Kidney (tissue), 14 donors: ENCODE data around the gene UGT1A9. TPM values are rescaled to one million over a fixed set of nuclear protein-coding genes. Genes with fewer than 3 reads are reported as not detected.
"Not testable (repeated sequence)": the region's sequence is repeated elsewhere in the genome, so short reads cannot be mapped to it uniquely, and the experiment has no call there.

Source experiments
- DNase-seq, 5 donors: peaks; one replicate each; pipeline ENCODE4 v3.0.0-alpha.2; 2013 to 2020
- FAIRE-seq: peaks from 2 replicates; lab custom pipeline; 2012; peaks lifted over from hg19 to GRCh38; lab: Jason Lieb, UNC
- H3K27ac ChIP-seq, 2 donors: one replicate each; pipeline ENCODE4 v1.7.0; 2013; ENCODE audit warnings: low read depth in 2 of 2, low read length in 2 of 2, inconsistent platforms in 1 of 2
- H3K27me3 ChIP-seq: one replicate; pipeline ENCODE4 v1.7.1; 2013; ENCODE audit warnings: low read length, inconsistent platforms; ENCODE audit not compliant: control insufficient read depth, insufficient read depth
- H3K36me3 ChIP-seq, 3 donors: one replicate each; pipeline versions ENCODE4 v1.7.0 to v1.7.1; 2013; ENCODE audit warnings: low read length in 3 of 3, control low read depth in 1 of 3, inconsistent platforms in 1 of 3; ENCODE audit not compliant: insufficient read depth in 3 of 3, control insufficient read depth in 2 of 3
- H3K4me1 ChIP-seq, 3 donors: one replicate each; pipeline versions ENCODE4 v1.7.0 to v1.7.1; 2013; ENCODE audit warnings: low read length in 3 of 3, inconsistent platforms in 1 of 3, low read depth in 1 of 3; ENCODE audit not compliant: control insufficient read depth in 2 of 3, insufficient read depth in 2 of 3
- H3K4me3 ChIP-seq, 3 donors: one replicate each; pipeline versions ENCODE4 v1.7.0 to v1.8.1; 2013; ENCODE audit warnings: low read length in 3 of 3, control low read depth in 1 of 3, inconsistent platforms in 1 of 3
- H3K9ac ChIP-seq, 3 donors: one replicate each; pipeline versions ENCODE4 v1.7.0 to v1.7.1; 2013; ENCODE audit warnings: low read length in 3 of 3, control low read depth in 1 of 3, inconsistent platforms in 1 of 3
- H3K9me3 ChIP-seq, 3 donors: one replicate each; pipeline versions ENCODE4 v1.7.0 to v1.7.1; 2013; ENCODE audit warnings: low read length in 3 of 3, control low read depth in 1 of 3, inconsistent platforms in 1 of 3; ENCODE audit not compliant: control insufficient read depth in 2 of 3, insufficient read depth in 1 of 3
- CTCF ChIP-seq: IDR thresholded peaks from 3 replicates; pipeline ENCODE4 v1.5.1; 2012; ENCODE audit warnings: mild to moderate bottlenecking, moderate library complexity, borderline replicate concordance; ENCODE audit not compliant: insufficient read depth; ENCODE audit errors: extremely low read depth
- intact Hi-C: fragments of 100-400 bp; cut with DNase I; formaldehyde crosslinking; loops from one replicate; pipeline ENCODE4 v1.11.1; 2022
- polyA plus RNA-seq: library from polyadenylated mRNA; stranded (reverse); fragments of 350-450 nt; fragmentation: Illumina TruSeq; extraction: RNeasy Lipid Tissue Mini Kit (QIAGEN cat#74804); gene quantifications from one replicate; pipeline ENCODE4 v1.2.3, GENCODE V29; 2014; ENCODE audit warnings: low read depth, low replicate concordance; ENCODE audit not compliant: insufficient read depth
- total RNA-seq: library from RNA; stranded (reverse); fragmentation: NEBNext Ultra II Directional; extraction: Animal tissue kit (Norgen Biotek cat#: 25700); gene quantifications from one replicate; pipeline ENCODE4 v1.2.1, GENCODE V29; 2021
- donor health status: control.
- donor health status: control.
- donor health status: control.
- donor health status: control.
- donor health status: control.
- donor health status: DM: yes; HTN: yes; CAD: no.
- donor health status: Normal renal cell carcinoma (clear cell type).

Gene UGT1A9
- total and polyA plus RNA-seq, 2 donors from 2014 or later: 1.4 to 414 TPM

GRCh38 chr2:233746475-233747282 is 75.0 kb downstream of the UGT1A9 start:
- intact Hi-C loops: no loop called here
- TF ChIP-seq CTCF: no peak

GRCh38 chr2:233747283-233747544 is 75.5 kb downstream of the UGT1A9 start:
- no peaks in the 10 kb centered on the region for H3K27me3 ChIP-seq
- DNase-seq (no peak), FAIRE-seq (no peak)

More at GRCh38 chr2:233746475-233747282, 75.0 kb downstream of the UGT1A9 start:
- FAIRE-seq (no peak), DNase-seq (no peak)
- Histone ChIP-seq H3K9me3 (no peaks in the 10 kb centered on the region), H3K27ac (no peak overlapping the region), H3K4me1 (peaks cover 0 to 11% (median 3%) of the 10 kb centered on the region in 3 donors), H3K4me3 (no peak overlapping the region), H3K9ac (no peak overlapping the region), H3K27me3 (no peaks in the 10 kb centered on the region), H3K36me3 (no peaks in the 10 kb centered on the region)

GRCh38 chr2:233750689-233751088 is 79.0 kb downstream of the UGT1A9 start:
- DNase-seq, intact Hi-C loops, H3K27ac ChIP-seq, H3K4me3 ChIP-seq, FAIRE-seq, H3K36me3 ChIP-seq, H3K9ac ChIP-seq, H3K9me3 ChIP-seq, H3K27me3 ChIP-seq: not testable (repeated sequence)
- peaks cover 0 to 14% (median 2%) of the 10 kb centered on the region in 3 donors for H3K4me1 ChIP-seq

More at GRCh38 chr2:233747283-233747544, 75.5 kb downstream of the UGT1A9 start:
- peaks cover 0 to 8% (median 5%) of the 10 kb centered on the region in 3 donors for H3K4me1 ChIP-seq
- H3K36me3 ChIP-seq: no peaks in the 10 kb centered on the region
- H3K9ac ChIP-seq: no peak overlapping the region
- H3K27ac ChIP-seq: no peak overlapping the region
- intact Hi-C loops: no loop called here
- TF ChIP-seq CTCF: no peak
- no peaks in the 10 kb centered on the region for H3K9me3 ChIP-seq
- no peak overlapping the region for H3K4me3 ChIP-seq

- H3K4me3 ChIP-seq, H3K4me1 ChIP-seq, H3K9me3 ChIP-seq, FAIRE-seq, H3K27ac ChIP-seq, intact Hi-C loops, H3K9ac ChIP-seq, H3K36me3 ChIP-seq, DNase-seq, H3K27me3 ChIP-seq: not testable (repeated sequence)
Observed at GRCh38 chr2:233751212-233752009, 79.7 kb downstream of the UGT1A9 start.
